CD4-positive, alpha-beta memory T cell (primary cell): Measurements from ENCODE around the gene EYA2. TPM values are rescaled to one million over a fixed set of nuclear protein-coding genes. Genes with fewer than 3 reads are reported as not detected.

Experiments
- CTCF ChIA-PET: fragments of 350-600 bp; sonication (Branson Sonifier 250); formaldehyde crosslinking; loops from one replicate; lab custom pipeline; 2021; ENCODE audit warnings: inconsistent platforms; ENCODE audit not compliant: partially characterized antibody; lab: Charles Lee
- POLR2A ChIA-PET: fragments of 350-600 bp; sonication (Branson Sonifier 250); formaldehyde crosslinking; loops from one replicate; lab custom pipeline; 2021; ENCODE audit not compliant: partially characterized antibody; lab: Charles Lee
- DNase-seq, 5 donors: peaks; one replicate each; pipeline versions ENCODE4 v3.0.0 to v3.0.0-alpha.2; 2020 to 2022; ENCODE audit warnings: mixed read lengths in 1 of 5
- H3K27ac ChIP-seq: one replicate; pipeline ENCODE4 v1.7.0; 2013; ENCODE audit warnings: low read depth, low read length
- H3K27me3 ChIP-seq: 2 replicates; pipeline ENCODE4 v1.7.0; 2013; ENCODE audit warnings: mild to moderate bottlenecking, low read length, moderate library complexity; ENCODE audit not compliant: insufficient read depth
- H3K36me3 ChIP-seq: 2 replicates; pipeline ENCODE4 v1.7.0; 2013; ENCODE audit warnings: mild to moderate bottlenecking, low read length, moderate library complexity; ENCODE audit not compliant: insufficient read depth
- H3K4me1 ChIP-seq: 2 replicates; pipeline ENCODE4 v1.7.0; 2013; ENCODE audit warnings: mild to moderate bottlenecking, low read length, moderate library complexity; ENCODE audit not compliant: insufficient read depth
- H3K4me3 ChIP-seq, 2 donors: one replicate each; pipeline ENCODE4 v1.7.0; 2013; ENCODE audit warnings: low read length in 2 of 2, mild to moderate bottlenecking in 1 of 2
- H3K9me3 ChIP-seq, 2 donors: one replicate each; pipeline ENCODE4 v1.7.0; 2013; ENCODE audit warnings: low read length in 2 of 2, control low read depth in 1 of 2; ENCODE audit not compliant: control insufficient read depth in 1 of 2
- H3K27ac Mint-ChIP-seq, 7 donors: one replicate each; pipeline ENCODE4 v1.8.0; 2020 to 2021; ENCODE audit warnings: mixed read lengths in 7 of 7, mild to moderate bottlenecking in 6 of 7, inconsistent platforms in 3 of 7, moderate library complexity in 3 of 7
- H3K27me3 Mint-ChIP-seq, 2 donors: one replicate each; pipeline ENCODE4 v1.8.0; 2020 to 2021; ENCODE audit warnings: mixed read lengths in 2 of 2
- H3K36me3 Mint-ChIP-seq, 2 donors: one replicate each; pipeline ENCODE4 v1.8.0; 2020 to 2021; ENCODE audit warnings: mixed read lengths in 2 of 2, inconsistent platforms in 1 of 2, mild to moderate bottlenecking in 1 of 2
- H3K4me1 Mint-ChIP-seq, 4 donors: one replicate each; pipeline ENCODE4 v1.8.0; 2020 to 2021; ENCODE audit warnings: mixed read lengths in 4 of 4, mild to moderate bottlenecking in 1 of 4
- H3K4me3 Mint-ChIP-seq, 8 donors: one replicate each; pipeline ENCODE4 v1.8.0; 2020 to 2021; ENCODE audit warnings: mixed read lengths in 8 of 8, mild to moderate bottlenecking in 7 of 8, moderate library complexity in 6 of 8, inconsistent platforms in 3 of 8
- H3K9me3 Mint-ChIP-seq, 8 donors: one replicate each; pipeline ENCODE4 v1.8.0; 2020 to 2021; ENCODE audit warnings: mixed read lengths in 8 of 8, mild to moderate bottlenecking in 5 of 8, inconsistent platforms in 3 of 8, moderate library complexity in 1 of 8
- intact Hi-C: fragments of 100-400 bp; cut with micrococcal nuclease; formaldehyde crosslinking; loops from one replicate; pipeline ENCODE4 v1.15.1; 2023
- polyA plus RNA-seq, 2 donors: library from polyadenylated mRNA; unstranded; fragments of 300-500 nt; fragmentation: Illumina TruSeq; gene quantifications; one replicate each; pipeline ENCODE4 v1.2.3, GENCODE V29; 2021
- total RNA-seq, 2 experiments: library from RNA; stranded (reverse); gene quantifications; one replicate each; pipeline ENCODE4 v1.2.3, GENCODE V29; 2021

Gene EYA2
- total and polyA plus RNA-seq, 4 experiments from 2014 or later, result not detected

- H3K4me3 Mint-ChIP-seq, result no peak overlapping the region
- H3K4me1 Mint-ChIP-seq, result no peaks in the 10 kb centered on the region
- Histone ChIP-seq H3K9me3 (no peaks in the 10 kb centered on the region), H3K27ac (no peak overlapping the region), H3K36me3 (no peaks in the 10 kb centered on the region), H3K27me3 (peaks cover 9% of the 10 kb centered on the region), H3K4me1 (no peaks in the 10 kb centered on the region), H3K4me3 (no peak overlapping the region)
- peaks cover 18 to 28% of the 10 kb centered on the region in 2 donors for H3K27me3 Mint-ChIP-seq
- H3K27ac Mint-ChIP-seq, result no peak overlapping the region
- no peak for DNase-seq
- peaks cover 0 to 2% (median 0%) of the 10 kb centered on the region in 8 donors for H3K9me3 Mint-ChIP-seq
- intact Hi-C loops, result no loop called here
- CTCF ChIA-PET, result no interaction called here
- POLR2A ChIA-PET, result no interaction called here
- H3K36me3 Mint-ChIP-seq, result no peaks in the 10 kb centered on the region
Measured at GRCh38 chr20:47125758-47126591, 231.3 kb downstream of the EYA2 start.

- no peak for DNase-seq
- H3K36me3 Mint-ChIP-seq, result no peaks in the 10 kb centered on the region
- H3K4me1 Mint-ChIP-seq, result no peaks in the 10 kb centered on the region
- H3K27me3 Mint-ChIP-seq, result peaks cover 16 to 33% of the 10 kb centered on the region in 2 donors
- H3K9me3 ChIP-seq, result no peaks in the 10 kb centered on the region
- H3K4me3 ChIP-seq, result no peak overlapping the region
- POLR2A ChIA-PET, result no interaction called here
- intact Hi-C loops, result no loop called here
- H3K4me3 Mint-ChIP-seq, result no peak overlapping the region
- CTCF ChIA-PET, result no interaction called here
- H3K36me3 ChIP-seq, result no peaks in the 10 kb centered on the region
- H3K9me3 Mint-ChIP-seq, result peaks cover 0 to 3% (median 0%) of the 10 kb centered on the region in 8 donors
- peaks cover 9% of the 10 kb centered on the region for H3K27me3 ChIP-seq
- no peak overlapping the region for H3K27ac Mint-ChIP-seq
- no peak overlapping the region for H3K27ac ChIP-seq
- H3K4me1 ChIP-seq, result no peaks in the 10 kb centered on the region
Measured at GRCh38 chr20:47126709-47127108, 232.1 kb downstream of the EYA2 start.

- H3K27me3 Mint-ChIP-seq, result peaks cover 16 to 34% of the 10 kb centered on the region in 2 donors
- intact Hi-C loops, result no loop called here
Measured at GRCh38 chr20:47127546-47127945, 232.9 kb downstream of the EYA2 start.

GRCh38 chr20:47127999-47128398, 233.4 kb downstream of the EYA2 start:
- Mint-ChIP-seq H3K36me3 (no peaks in the 10 kb centered on the region), H3K27me3 (peaks cover 16 to 34% of the 10 kb centered on the region in 2 donors), H3K4me1 (no peaks in the 10 kb centered on the region), H3K27ac (no peak overlapping the region), H3K9me3 (peaks cover 0 to 3% (median 0%) of the 10 kb centered on the region in 8 donors), H3K4me3 (no peak overlapping the region)
- Histone ChIP-seq H3K36me3 (no peaks in the 10 kb centered on the region), H3K4me3 (no peak overlapping the region), H3K27ac (no peak overlapping the region), H3K9me3 (no peaks in the 10 kb centered on the region), H3K4me1 (no peaks in the 10 kb centered on the region), H3K27me3 (peaks cover 9% of the 10 kb centered on the region)
- no peak for DNase-seq
- ChIA-PET CTCF (no interaction called here), POLR2A (no interaction called here)
- intact Hi-C loops, result no loop called here

More at GRCh38 chr20:47127546-47127945, 232.9 kb downstream of the EYA2 start:
- CTCF ChIA-PET, result interaction anchor here (0.5 kb wide), 1 partner anchor 1945 kb away, joined by 3 read pairs; no protein-coding TSS in a partner anchor
- DNase-seq, result no peak
- H3K27ac ChIP-seq, result no peak overlapping the region
- H3K9me3 ChIP-seq, result no peaks in the 10 kb centered on the region
- no peaks in the 10 kb centered on the region for H3K36me3 Mint-ChIP-seq
- peaks cover 0 to 3% (median 0%) of the 10 kb centered on the region in 8 donors for H3K9me3 Mint-ChIP-seq
- H3K27me3 ChIP-seq, result peaks cover 9% of the 10 kb centered on the region
- no peaks in the 10 kb centered on the region for H3K4me1 ChIP-seq
- no peak overlapping the region for H3K4me3 ChIP-seq
- no peaks in the 10 kb centered on the region for H3K4me1 Mint-ChIP-seq
- H3K36me3 ChIP-seq, result no peaks in the 10 kb centered on the region
- H3K27ac Mint-ChIP-seq, result no peak overlapping the region
- no peak overlapping the region for H3K4me3 Mint-ChIP-seq
- POLR2A ChIA-PET, result no interaction called here

GRCh38 chr20:47129306-47129705, 234.7 kb downstream of the EYA2 start:
- intact Hi-C loops, result no loop called here

GRCh38 chr20:47133809-47134456, 239.3 kb downstream of the EYA2 start:
- Mint-ChIP-seq H3K4me3 (no peak overlapping the region), H3K36me3 (no peaks in the 10 kb centered on the region), H3K9me3 (peaks cover 0 to 3% (median 0%) of the 10 kb centered on the region in 8 donors), H3K4me1 (no peaks in the 10 kb centered on the region), H3K27ac (no peak overlapping the region), H3K27me3 (peaks cover 3 to 18% of the 10 kb centered on the region in 2 donors)
- no peak for DNase-seq
- Histone ChIP-seq H3K9me3 (no peaks in the 10 kb centered on the region), H3K27ac (no peak overlapping the region), H3K36me3 (no peaks in the 10 kb centered on the region), H3K4me3 (no peak overlapping the region), H3K4me1 (no peaks in the 10 kb centered on the region), H3K27me3 (peaks cover 4% of the 10 kb centered on the region)
- intact Hi-C loops, result no loop called here
- ChIA-PET POLR2A (no interaction called here), CTCF (no interaction called here)

More at GRCh38 chr20:47129306-47129705, 234.7 kb downstream of the EYA2 start:
- Mint-ChIP-seq H3K27me3 (peaks cover 11 to 31% of the 10 kb centered on the region in 2 donors), H3K4me1 (no peaks in the 10 kb centered on the region), H3K9me3 (peaks cover 0 to 3% (median 0%) of the 10 kb centered on the region in 8 donors), H3K4me3 (no peak overlapping the region), H3K36me3 (no peaks in the 10 kb centered on the region), H3K27ac (no peak overlapping the region)
- Histone ChIP-seq H3K36me3 (no peaks in the 10 kb centered on the region), H3K27ac (no peak overlapping the region), H3K27me3 (peaks cover 9% of the 10 kb centered on the region), H3K4me3 (no peak overlapping the region), H3K9me3 (no peaks in the 10 kb centered on the region), H3K4me1 (no peaks in the 10 kb centered on the region)
- POLR2A ChIA-PET, result no interaction called here
- CTCF ChIA-PET, result no interaction called here
- DNase-seq, result no peak

GRCh38 chr20:47136782-47137181, 242.1 kb downstream of the EYA2 start:
- intact Hi-C loops, result no loop called here
- Mint-ChIP-seq H3K4me3 (no peak overlapping the region), H3K9me3 (peaks cover 0 to 3% (median 0%) of the 10 kb centered on the region in 8 donors), H3K27me3 (peaks cover 2 to 4% of the 10 kb centered on the region in 2 donors), H3K36me3 (no peaks in the 10 kb centered on the region), H3K4me1 (no peaks in the 10 kb centered on the region), H3K27ac (no peak overlapping the region)
- ChIA-PET POLR2A (no interaction called here), CTCF (interaction anchor here (0.8 kb wide), 1 partner anchor 22 kb away, joined by 4 read pairs; no protein-coding TSS in a partner anchor)
- H3K36me3 ChIP-seq, result no peaks in the 10 kb centered on the region
- no peaks in the 10 kb centered on the region for H3K9me3 ChIP-seq
- no peak overlapping the region for H3K4me3 ChIP-seq
- no peak overlapping the region for H3K27ac ChIP-seq
- H3K27me3 ChIP-seq, result no peaks in the 10 kb centered on the region
- H3K4me1 ChIP-seq, result no peaks in the 10 kb centered on the region
- no peak for DNase-seq
